Erythroblast (primary cell): ENCODE measurements around the gene FLT4.

Experiments used
- DNase-seq, 2 experiments: peaks; one replicate each; lab custom pipeline; 2025; lab: John Stamatoyannopoulos, UW
- GATA1 ChIP-seq: IDR thresholded peaks from 2 replicates; pipeline ENCODE4 v1.6.1; 2011; ENCODE audit warnings: low read depth, mild to moderate bottlenecking, control low read depth, low read length, moderate library complexity
- POLR2A ChIP-seq: IDR thresholded peaks from 2 replicates; pipeline ENCODE4 v1.6.1; 2011; ENCODE audit warnings: mild to moderate bottlenecking, low read length

Gene FLT4

GRCh38 chr5:180642181-180642775, 7.1 kb downstream of the FLT4 start:
- TF ChIP-seq GATA1: no peak
- TF ChIP-seq POLR2A: no peak
- no peak for DNase-seq

DNA sequence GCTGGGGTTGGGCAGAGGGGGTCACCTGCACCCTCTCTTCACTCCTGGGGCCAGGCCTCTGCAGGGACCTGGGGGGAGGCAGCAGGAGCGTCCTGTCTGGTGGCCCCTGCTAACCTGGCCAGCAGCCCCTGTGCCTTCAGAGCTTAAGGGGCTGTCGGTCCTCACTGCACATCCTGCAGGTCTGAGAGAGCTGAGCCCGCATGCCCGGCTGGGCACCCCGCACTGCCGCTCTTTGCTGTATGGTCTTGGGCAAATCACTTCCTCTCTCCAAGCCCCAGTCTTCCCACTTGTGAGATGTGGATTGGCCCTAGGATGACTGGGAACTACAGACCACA, 7.9 kb downstream of the FLT4 start:
- no peak for DNase-seq
- TF ChIP-seq GATA1 (no peak), POLR2A (no peak)

DNA sequence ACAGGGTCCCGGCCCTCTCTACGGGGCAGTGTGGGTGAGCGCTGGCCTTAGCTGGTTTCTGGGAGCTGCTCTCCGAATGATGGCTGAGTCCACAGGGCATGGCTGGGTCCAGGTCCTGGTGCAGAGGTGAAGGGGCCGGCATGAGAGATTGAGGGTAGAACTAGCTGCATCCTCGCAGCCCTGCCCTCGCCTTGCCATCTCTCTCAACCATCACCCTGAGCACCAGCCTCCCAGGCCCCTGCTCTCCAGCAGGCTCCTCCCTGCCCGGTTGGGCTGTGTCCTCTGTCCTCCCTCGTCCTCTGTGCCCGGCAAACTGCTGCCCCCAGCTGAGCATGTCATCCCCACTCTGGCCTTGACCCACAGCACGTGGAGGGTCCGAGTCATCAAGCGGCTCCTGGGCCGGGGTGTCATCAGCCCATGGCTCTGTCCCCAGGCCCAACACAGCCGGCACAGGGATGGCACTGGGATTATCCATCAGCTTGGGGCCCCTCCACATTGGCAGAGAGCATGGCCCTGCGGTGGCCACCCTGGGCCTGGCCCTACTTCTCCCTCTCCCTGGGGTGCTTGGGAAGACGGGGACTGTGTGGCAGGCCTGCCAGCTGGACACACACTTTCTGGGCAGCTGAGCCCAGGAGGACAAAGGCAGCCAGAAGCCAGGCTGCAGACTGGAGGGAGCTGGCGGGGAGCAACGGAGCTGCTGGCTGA, 8.4 kb downstream of the FLT4 start:
- no peak for TF ChIP-seq GATA1
- TF ChIP-seq POLR2A: no peak
- DNase-seq: no peak

DNA sequence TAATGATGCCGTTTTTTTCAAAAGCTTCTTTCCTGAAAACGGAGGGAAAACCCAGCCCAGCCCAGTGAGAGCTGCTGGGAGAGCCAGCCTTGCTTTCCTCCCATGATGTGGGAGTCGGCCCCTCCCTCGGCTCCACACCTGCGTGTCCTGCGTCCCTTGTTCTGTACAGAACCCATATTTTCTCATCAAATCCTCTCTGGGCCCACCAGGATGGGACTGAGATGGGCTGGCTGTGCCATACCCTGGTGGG, 8.9 kb downstream of the FLT4 start:
- TF ChIP-seq GATA1 (no peak), POLR2A (no peak)
- DNase-seq: no peak

DNA sequence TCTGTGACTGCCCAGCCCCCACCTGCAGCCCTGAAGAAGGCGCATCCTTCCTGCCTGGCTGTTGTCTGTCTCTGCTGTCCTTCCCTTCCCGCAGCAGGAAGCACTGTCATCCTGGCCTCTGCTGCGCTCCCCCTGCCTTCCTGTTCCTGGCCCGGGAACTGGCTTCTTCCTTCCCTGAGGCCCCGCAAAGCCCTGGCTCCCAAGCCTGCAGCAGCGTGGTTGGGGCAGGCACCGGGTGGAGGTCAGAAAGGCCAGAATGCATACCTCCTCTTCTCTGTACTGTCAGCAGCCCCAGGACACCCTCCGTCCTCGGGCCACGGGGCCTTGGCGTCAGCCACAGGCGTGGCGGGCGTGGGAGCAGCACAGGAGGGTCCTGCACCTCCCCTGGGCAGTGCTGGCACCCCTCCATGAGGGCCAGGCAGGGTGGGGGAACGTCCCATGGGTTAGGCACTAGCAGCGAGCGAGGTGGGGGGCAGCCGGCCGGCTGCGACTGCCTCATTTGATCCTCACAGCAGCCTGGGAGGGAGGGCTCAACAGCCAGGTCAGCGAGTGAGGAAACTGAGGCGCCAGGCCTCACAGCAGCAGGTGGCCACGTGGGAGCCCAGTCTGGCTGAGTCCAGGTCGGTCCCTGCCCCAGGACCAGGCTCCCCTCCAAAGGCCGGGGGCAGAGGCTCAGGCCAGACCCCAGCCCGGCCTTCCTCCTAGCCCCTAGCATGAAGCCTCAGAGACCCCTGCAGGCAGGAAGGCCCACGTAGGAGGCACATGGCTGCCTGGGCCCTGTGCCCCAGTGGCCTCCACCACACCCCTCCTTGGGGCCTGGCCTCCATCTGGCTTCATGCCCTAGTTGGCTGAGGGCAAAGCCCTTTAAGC, 9.4 kb downstream of the FLT4 start:
- TF ChIP-seq GATA1 (no peak), POLR2A (no peak)

GRCh38 chr5:180639287-180639686, 10.1 kb downstream of the FLT4 start:
- DNase-seq: no peak
- TF ChIP-seq POLR2A (no peak), GATA1 (no peak)

More for the DNA sequence above, 9.4 kb downstream of the FLT4 start:
- no peak for DNase-seq

GRCh38 chr5:180637962-180638680, 11.3 kb downstream of the FLT4 start:
- no peak for DNase-seq
- TF ChIP-seq POLR2A (no peak), GATA1 (no peak)

DNA sequence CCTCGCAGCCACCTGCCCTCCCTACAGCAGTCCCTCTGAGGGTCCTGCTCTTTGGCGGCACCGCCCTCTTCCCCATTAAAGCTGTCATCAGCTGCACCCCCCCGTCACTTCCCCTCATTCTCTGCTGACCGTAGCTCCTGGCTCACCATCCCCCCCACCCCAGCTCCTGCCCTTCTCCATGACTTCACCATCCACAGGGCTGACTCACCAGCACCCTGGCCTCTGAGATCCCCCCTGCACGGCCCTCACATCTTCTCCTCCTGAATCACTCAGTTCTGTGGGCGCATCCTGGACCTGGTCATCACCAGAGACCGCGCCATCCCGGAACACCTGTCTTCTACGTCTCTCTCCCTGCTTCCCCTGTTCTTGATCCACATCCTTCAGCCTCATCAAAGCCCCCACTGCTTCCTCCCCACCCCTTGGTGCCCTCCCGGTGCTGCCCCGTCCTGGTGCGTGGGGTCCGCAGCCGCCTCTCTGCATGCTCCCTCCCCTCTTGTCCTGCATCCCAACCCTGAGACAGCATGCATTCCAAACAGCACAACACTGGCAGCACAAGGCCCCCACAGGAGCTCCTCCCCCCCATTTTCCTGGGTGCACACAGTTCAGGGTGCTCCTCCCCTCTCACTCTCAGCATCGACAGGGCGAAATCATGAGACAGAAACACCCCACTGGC, 12.9 kb downstream of the FLT4 start:
- no peak for DNase-seq

GRCh38 chr5:180636016-180636402, 13.4 kb downstream of the FLT4 start:
- TF ChIP-seq POLR2A (no peak), GATA1 (no peak)
- no peak for DNase-seq

More for the DNA sequence above, 12.9 kb downstream of the FLT4 start:
- TF ChIP-seq POLR2A (no peak), GATA1 (no peak)

DNA sequence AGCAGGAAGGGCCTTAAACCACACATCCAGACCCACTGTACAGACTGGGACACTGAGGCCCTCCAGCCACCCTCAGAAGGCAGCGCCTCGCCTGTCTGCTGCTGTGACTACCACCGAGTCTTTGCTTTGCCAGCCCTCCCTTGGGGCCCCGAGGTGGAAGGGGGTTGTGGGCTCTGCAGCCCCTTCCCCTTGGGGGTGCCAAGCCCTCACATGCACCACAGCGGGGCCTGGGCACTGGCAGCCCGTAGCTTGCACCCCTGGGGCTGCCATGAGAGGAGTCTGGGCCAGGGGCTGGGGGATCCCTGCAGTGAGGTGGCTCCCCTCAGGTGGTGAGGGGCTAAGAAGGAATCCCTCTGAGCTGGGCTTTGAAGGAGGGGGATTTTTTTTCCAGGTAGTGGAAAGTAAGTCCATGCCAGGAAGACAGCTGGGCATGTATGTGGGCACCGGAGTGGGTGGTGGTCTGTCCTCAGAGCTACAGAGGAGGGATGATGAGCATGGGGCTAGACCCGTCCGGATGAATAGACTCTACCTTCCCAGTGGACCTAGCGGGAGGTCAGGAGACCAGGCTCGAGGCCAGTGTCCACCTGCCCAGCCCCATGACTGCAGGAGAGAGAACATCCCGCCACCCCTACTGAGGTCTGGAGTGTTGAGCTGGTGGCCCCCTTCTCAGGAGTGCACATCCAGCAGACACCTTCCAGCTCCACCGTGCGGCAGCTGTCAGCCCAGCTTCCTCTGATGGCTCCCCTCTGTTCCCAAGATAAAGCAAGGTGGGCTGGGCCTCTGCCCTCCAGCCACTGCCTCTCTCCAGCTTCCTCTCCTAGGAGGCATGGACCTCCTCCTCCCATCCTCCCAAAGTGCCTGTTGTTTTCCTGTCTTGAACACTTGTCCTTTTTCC, 15.9 kb downstream of the FLT4 start:
- DNase-seq: no peak
- TF ChIP-seq GATA1: no peak
- no peak for TF ChIP-seq POLR2A

DNA sequence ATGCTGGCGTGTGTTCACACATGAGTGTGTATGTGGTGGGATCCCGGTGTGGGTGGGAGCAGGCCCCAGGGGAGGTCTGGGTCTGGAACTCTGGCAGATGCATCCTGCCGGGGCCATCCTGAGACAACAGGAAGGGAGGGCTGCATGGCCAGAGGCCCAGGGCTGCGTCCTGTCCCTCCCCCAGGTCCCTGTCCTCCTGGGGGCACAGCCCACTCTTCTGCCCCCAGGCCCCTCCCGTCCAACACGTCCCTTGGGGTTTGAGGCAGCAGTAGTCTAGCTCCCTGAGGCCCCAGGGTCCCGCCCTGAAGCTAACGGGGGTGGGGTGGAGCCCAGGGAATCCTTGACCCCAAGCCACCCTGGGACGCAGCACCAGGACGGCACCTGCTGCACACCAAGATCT, 16.6 kb downstream of the FLT4 start:
- TF ChIP-seq POLR2A (no peak), GATA1 (no peak)
- DNase-seq: no peak
